Left ventricle myocardium inferior (tissue), 1 donor: ENCODE results near the gene HS6ST2. TPM values are rescaled to one million over a fixed set of nuclear protein-coding genes. Genes with fewer than 3 reads are reported as not detected.

ENCODE experiments used
- DNase-seq: peaks from one replicate; pipeline ENCODE4 v3.0.0-alpha.2; 2020
- H3K27ac ChIP-seq: fragments of 200-600 bp; replicated peaks from 2 replicates; pipeline ENCODE4 v1.8.0; 2021
- H3K27me3 ChIP-seq: fragments of 200-600 bp; 2 replicates; pipeline ENCODE4 v1.8.0; 2021; ENCODE audit warnings: low read depth
- H3K36me3 ChIP-seq: fragments of 200-600 bp; 2 replicates; pipeline ENCODE4 v1.8.0; 2021
- H3K4me1 ChIP-seq: fragments of 200-600 bp; 2 replicates; pipeline ENCODE4 v1.8.0; 2021
- H3K4me3 ChIP-seq: fragments of 200-600 bp; 2 replicates; pipeline ENCODE4 v1.8.0; 2021; ENCODE audit warnings: mild to moderate bottlenecking, moderate library complexity
- H3K9me3 ChIP-seq: fragments of 200-600 bp; replicated peaks from 2 replicates; pipeline ENCODE4 v1.8.0; 2021
- CTCF ChIP-seq: fragments of 200-600 bp; IDR thresholded peaks from 2 replicates; pipeline ENCODE4 v1.8.0; 2021; ENCODE audit warnings: antibody characterized with exemption, mild to moderate bottlenecking, borderline replicate concordance
- intact Hi-C: fragments of 100-400 bp; cut with micrococcal nuclease; formaldehyde crosslinking; loops from one replicate; pipeline ENCODE4 v1.11.0; 2022
- total RNA-seq: library from RNA; stranded (reverse); fragmentation: NEBNext Ultra II Directional; extraction: Animal tissue kit (Norgen Biotek cat#: 25700); gene quantifications from one replicate; pipeline ENCODE4 v1.2.1, GENCODE V29; 2021
- donor health status: DM: no; HTN: yes; CAD: no; lungs with severe emphysema.

HS6ST2 gene
- total RNA-seq, 1 donor from 2014 or later = 0.19 TPM

- intact Hi-C loops = no loop called here
- no peaks in the 10 kb centered on the region for H3K9me3 ChIP-seq
- H3K4me1 ChIP-seq = no peaks in the 10 kb centered on the region
- no peak overlapping the region for H3K4me3 ChIP-seq
- no peak overlapping the region for H3K27ac ChIP-seq
- H3K36me3 ChIP-seq = no peaks in the 10 kb centered on the region
- no peak for DNase-seq
- TF ChIP-seq CTCF = no peak
- H3K27me3 ChIP-seq = no peaks in the 10 kb centered on the region
Observed at GRCh38 chrX:132602701-132603100, 355.7 kb downstream of the HS6ST2 start.

- Histone ChIP-seq H3K27me3 (no peaks in the 10 kb centered on the region), H3K36me3 (no peaks in the 10 kb centered on the region), H3K4me3 (no peak overlapping the region), H3K9me3 (no peaks in the 10 kb centered on the region), H3K4me1 (no peaks in the 10 kb centered on the region), H3K27ac (no peak overlapping the region)
- no peak for DNase-seq
- TF ChIP-seq CTCF = no peak
- intact Hi-C loops = no loop called here
Observed at GRCh38 chrX:132594999-132595398, 363.4 kb downstream of the HS6ST2 start.

GRCh38 chrX:132594129-132594528 is 364.3 kb downstream of the HS6ST2 start:
- no peak for DNase-seq
- Histone ChIP-seq H3K4me3 (no peak overlapping the region), H3K9me3 (no peaks in the 10 kb centered on the region), H3K27me3 (no peaks in the 10 kb centered on the region), H3K4me1 (no peaks in the 10 kb centered on the region), H3K27ac (no peak overlapping the region), H3K36me3 (no peaks in the 10 kb centered on the region)
- TF ChIP-seq CTCF = no peak
- intact Hi-C loops = no loop called here

GRCh38 chrX:132592880-132593279 is 365.5 kb downstream of the HS6ST2 start:
- intact Hi-C loops = no loop called here
- H3K27me3 ChIP-seq = no peaks in the 10 kb centered on the region
- no peak for DNase-seq

GRCh38 chrX:132591719-132592275 is 366.6 kb downstream of the HS6ST2 start:
- Histone ChIP-seq H3K36me3 (no peaks in the 10 kb centered on the region), H3K27me3 (no peaks in the 10 kb centered on the region), H3K9me3 (no peaks in the 10 kb centered on the region), H3K4me3 (no peak overlapping the region), H3K4me1 (no peaks in the 10 kb centered on the region), H3K27ac (no peak overlapping the region)
- DNase-seq = no peak
- no peak for TF ChIP-seq CTCF
- intact Hi-C loops = no loop called here

More at GRCh38 chrX:132592880-132593279, 365.5 kb downstream of the HS6ST2 start:
- Histone ChIP-seq H3K4me3 (no peak overlapping the region), H3K36me3 (no peaks in the 10 kb centered on the region), H3K27ac (no peak overlapping the region), H3K4me1 (no peaks in the 10 kb centered on the region), H3K9me3 (no peaks in the 10 kb centered on the region)
- TF ChIP-seq CTCF = peak; percentile 54
